ENCODE results near the gene RPL22. TPM values are rescaled to one million over a fixed set of nuclear protein-coding genes. Genes with fewer than 3 reads are reported as not detected.

Gene RPL22
- total RNA-seq, 1 donor from 2014 or later: 283 TPM

DNA sequence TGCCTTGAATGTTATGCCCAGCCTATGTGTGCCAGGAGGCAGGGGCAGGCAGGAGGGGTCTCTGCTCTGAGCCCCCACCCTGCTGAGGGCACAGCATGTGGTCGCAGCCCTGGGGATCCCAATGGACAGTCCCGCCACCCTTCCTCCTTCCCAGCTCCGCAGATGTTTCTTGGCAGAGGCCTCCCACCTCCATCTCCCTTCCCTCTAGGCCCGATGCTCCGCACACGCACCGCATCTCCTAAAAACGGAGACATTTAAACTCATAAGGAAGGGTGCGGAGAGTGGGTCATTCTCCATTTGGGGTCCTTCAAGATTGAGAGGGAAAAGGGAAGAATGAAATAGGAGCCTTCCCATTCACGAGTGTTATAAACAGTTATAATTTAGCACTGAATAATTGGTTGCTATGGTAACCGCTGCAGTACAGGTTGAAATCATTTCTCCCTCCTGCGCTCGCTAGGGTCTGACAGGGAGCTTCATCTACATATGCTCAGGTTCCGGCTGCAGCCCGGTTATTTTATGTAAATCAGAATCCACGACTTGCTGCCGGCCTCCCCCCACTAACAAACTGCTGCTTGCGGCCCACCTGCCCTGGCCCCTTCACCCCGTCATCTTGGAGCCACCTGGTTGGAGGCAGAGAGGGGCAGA is 35.3 kb downstream of the RPL22 start:
- Histone ChIP-seq H3K79me2 (ENCODE audit: insufficient read depth, low read length) (no peaks in the 10 kb centered on the region), H3K36me3 (ENCODE audit: insufficient read depth, low read length) (no peaks in the 10 kb centered on the region), H4K20me1 (ENCODE audit: insufficient read depth, low read length) (peaks cover 7% of the 10 kb centered on the region), H3K27ac (ENCODE audit: low read depth, low read length) (no peak overlapping the region), H3K27me3 (ENCODE audit: insufficient read depth, low read length) (peaks cover 6% of the 10 kb centered on the region), H3K9ac (ENCODE audit: low read length) (no peak overlapping the region), H3K9me3 (ENCODE audit: insufficient read depth, low read depth, low read length) (no peaks in the 10 kb centered on the region), H3K4me2 (ENCODE audit: low read length) (no peak overlapping the region), H2AFZ (ENCODE audit: low read depth, low read length) (no peak overlapping the region), H3K4me1 (ENCODE audit: insufficient read depth, low read length) (no peaks in the 10 kb centered on the region), H3K4me3 (ENCODE audit: insufficient read depth, low read depth, low read length) (no peak overlapping the region)
- TF ChIP-seq CTCF (IDR thresholded peaks at IDR 0.05; ENCODE audit: insufficient read depth, low read depth, low read length) (no peak), EZH2 (IDR thresholded peaks at IDR 0.05; ENCODE audit: insufficient read depth, low read length) (no peak)
- H3K27me3 Mint-ChIP-seq (ENCODE audit: low read depth, unreplicated experiment): peaks cover 76% of the 10 kb centered on the region
- H3K36me3 Mint-ChIP-seq (ENCODE audit: low read depth, unreplicated experiment): no peaks in the 10 kb centered on the region
- H3K4me1 Mint-ChIP-seq (ENCODE audit: low read depth, unreplicated experiment): no peaks in the 10 kb centered on the region
- FAIRE-seq: no peak
- no peaks in the 10 kb centered on the region for H3K9me3 Mint-ChIP-seq (ENCODE audit: unreplicated experiment)
- no peak overlapping the region for H3K4me3 Mint-ChIP-seq (ENCODE audit: unreplicated experiment)
- no peak for DNase-seq (ENCODE audit: low read depth)
- no peak overlapping the region for H3K27ac Mint-ChIP-seq (ENCODE audit: unreplicated experiment)

DNA sequence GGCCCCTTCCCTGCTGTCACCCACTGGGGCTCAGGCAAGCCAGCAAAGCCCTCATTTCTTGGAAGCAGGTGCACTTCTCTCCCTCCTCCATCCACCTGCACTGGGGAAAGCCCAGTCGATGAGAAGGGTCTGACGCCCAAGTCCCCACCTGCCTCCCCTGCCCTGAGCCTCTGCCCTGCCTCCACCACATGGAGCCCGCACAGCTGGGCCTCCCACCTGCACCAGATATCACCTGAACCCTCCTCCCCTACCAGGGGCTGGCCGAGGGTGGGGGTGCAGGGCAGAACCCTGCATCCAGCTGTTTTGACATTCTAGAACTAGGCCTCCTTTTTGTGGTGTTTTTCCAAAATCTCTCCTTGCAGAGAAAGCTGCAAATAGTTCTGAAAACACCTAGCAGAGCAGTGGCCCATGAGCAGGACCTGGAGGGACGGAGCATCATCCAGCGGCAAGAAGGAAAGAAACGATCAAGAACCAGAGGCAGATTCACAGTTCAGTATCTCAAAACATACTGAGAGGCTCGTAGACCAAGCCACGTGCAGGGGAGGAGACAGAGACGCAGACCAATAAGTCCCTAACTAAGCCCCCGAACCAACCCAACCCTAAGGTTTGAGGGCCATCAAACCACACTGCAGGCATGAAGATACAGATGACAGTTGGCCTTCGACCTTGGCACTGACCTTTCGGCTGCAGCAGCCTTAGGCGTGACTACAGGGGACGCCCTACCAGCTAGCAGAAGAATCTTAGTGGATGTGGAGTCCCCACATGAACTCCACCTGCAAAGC is 36.0 kb downstream of the RPL22 start:
- Histone ChIP-seq H3K36me3 (ENCODE audit: insufficient read depth, low read length) (no peaks in the 10 kb centered on the region), H3K9ac (ENCODE audit: low read length) (no peak overlapping the region), H3K4me1 (ENCODE audit: insufficient read depth, low read length) (no peaks in the 10 kb centered on the region), H4K20me1 (ENCODE audit: insufficient read depth, low read length) (peaks cover 7% of the 10 kb centered on the region), H3K4me2 (ENCODE audit: low read length) (no peak overlapping the region), H2AFZ (ENCODE audit: low read depth, low read length) (no peak overlapping the region), H3K27ac (ENCODE audit: low read depth, low read length) (no peak overlapping the region), H3K4me3 (ENCODE audit: insufficient read depth, low read depth, low read length) (no peak overlapping the region), H3K27me3 (ENCODE audit: insufficient read depth, low read length) (peaks cover 6% of the 10 kb centered on the region), H3K9me3 (ENCODE audit: insufficient read depth, low read depth, low read length) (no peaks in the 10 kb centered on the region), H3K79me2 (ENCODE audit: insufficient read depth, low read length) (no peaks in the 10 kb centered on the region)
- H3K27me3 Mint-ChIP-seq (ENCODE audit: low read depth, unreplicated experiment): peaks cover 71% of the 10 kb centered on the region
- H3K9me3 Mint-ChIP-seq (ENCODE audit: unreplicated experiment): no peaks in the 10 kb centered on the region
- TF ChIP-seq EZH2 (IDR thresholded peaks at IDR 0.05; ENCODE audit: insufficient read depth, low read length) (no peak), CTCF (IDR thresholded peaks at IDR 0.05; ENCODE audit: insufficient read depth, low read depth, low read length) (no peak)
- H3K36me3 Mint-ChIP-seq (ENCODE audit: low read depth, unreplicated experiment): no peaks in the 10 kb centered on the region
- no peak overlapping the region for H3K4me3 Mint-ChIP-seq (ENCODE audit: unreplicated experiment)
- no peak for DNase-seq (ENCODE audit: low read depth)
- no peak overlapping the region for H3K27ac Mint-ChIP-seq (ENCODE audit: unreplicated experiment)
- H3K4me1 Mint-ChIP-seq (ENCODE audit: low read depth, unreplicated experiment): peaks cover under 1% of the 10 kb centered on the region
- FAIRE-seq: no peak

- H3K4me1 ChIP-seq (ENCODE audit: insufficient read depth, low read length): peaks cover 4% of the 10 kb centered on the region
- no peak overlapping the region for H2AFZ ChIP-seq (ENCODE audit: low read depth, low read length)
- no peaks in the 10 kb centered on the region for H3K36me3 ChIP-seq (ENCODE audit: insufficient read depth, low read length)
- no peak for FAIRE-seq
- H3K27ac Mint-ChIP-seq (ENCODE audit: unreplicated experiment): no peak overlapping the region
- H3K9ac ChIP-seq (ENCODE audit: low read length): no peak overlapping the region
- no peak overlapping the region for H3K4me3 Mint-ChIP-seq (ENCODE audit: unreplicated experiment)
- peaks cover 66% of the 10 kb centered on the region for H3K27me3 Mint-ChIP-seq (ENCODE audit: low read depth, unreplicated experiment)
- no peaks in the 10 kb centered on the region for H3K36me3 Mint-ChIP-seq (ENCODE audit: low read depth, unreplicated experiment)
- no peaks in the 10 kb centered on the region for H3K79me2 ChIP-seq (ENCODE audit: insufficient read depth, low read length)
- DNase-seq (ENCODE audit: low read depth): no peak
- no peak for TF ChIP-seq CTCF (IDR thresholded peaks at IDR 0.05; ENCODE audit: insufficient read depth, low read depth, low read length)
- no peak for TF ChIP-seq EZH2 (IDR thresholded peaks at IDR 0.05; ENCODE audit: insufficient read depth, low read length)
- H3K27ac ChIP-seq (ENCODE audit: low read depth, low read length): no peak overlapping the region
- peaks cover 6% of the 10 kb centered on the region for H3K4me1 Mint-ChIP-seq (ENCODE audit: low read depth, unreplicated experiment)
- H3K4me2 ChIP-seq (ENCODE audit: low read length): no peak overlapping the region
- peaks cover 6% of the 10 kb centered on the region for H3K27me3 ChIP-seq (ENCODE audit: insufficient read depth, low read length)
- no peak overlapping the region for H3K4me3 ChIP-seq (ENCODE audit: insufficient read depth, low read depth, low read length)
- H4K20me1 ChIP-seq (ENCODE audit: insufficient read depth, low read length): peaks cover 7% of the 10 kb centered on the region
- no peaks in the 10 kb centered on the region for H3K9me3 Mint-ChIP-seq (ENCODE audit: unreplicated experiment)
- no peaks in the 10 kb centered on the region for H3K9me3 ChIP-seq (ENCODE audit: insufficient read depth, low read depth, low read length)
Observed at GRCh38 chr1:6162773-6163172, 36.6 kb downstream of the RPL22 start.
